IPS-NIHi11 (cell line): ENCODE results near the gene PPP3CA.
"Not testable (repeated sequence)": the region's sequence is repeated elsewhere in the genome, so short reads cannot be mapped to it uniquely, and the experiment has no call there.

ENCODE experiments used
- DNase-seq: peaks from one replicate; pipeline ENCODE4 v3.0.0; 2012; ENCODE audit warnings: mixed read lengths, low spot score

The PPP3CA gene

GRCh38 chr4:101098666-101099400 is 248.5 kb downstream of the PPP3CA start:
- no peak for DNase-seq

DNA sequence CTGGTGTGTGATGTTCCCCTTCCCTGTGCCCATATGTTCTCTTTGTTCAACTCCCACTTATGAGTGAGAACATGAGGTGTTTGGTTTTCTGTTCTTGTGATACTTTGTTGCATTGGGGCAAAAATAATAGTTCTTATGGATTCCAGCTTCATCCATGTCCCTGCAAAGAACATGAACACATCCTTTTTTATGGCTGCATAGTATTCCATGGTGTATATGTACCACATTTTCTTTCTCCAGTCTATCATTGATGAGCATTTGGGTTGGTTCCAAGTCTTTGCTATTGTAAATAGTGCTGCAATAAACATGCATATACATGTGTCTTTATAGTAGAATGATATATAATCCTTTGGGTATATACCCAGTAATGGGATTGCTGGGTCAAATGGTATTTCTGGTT is 254.7 kb downstream of the PPP3CA start:
- not testable (repeated sequence) for DNase-seq

DNA sequence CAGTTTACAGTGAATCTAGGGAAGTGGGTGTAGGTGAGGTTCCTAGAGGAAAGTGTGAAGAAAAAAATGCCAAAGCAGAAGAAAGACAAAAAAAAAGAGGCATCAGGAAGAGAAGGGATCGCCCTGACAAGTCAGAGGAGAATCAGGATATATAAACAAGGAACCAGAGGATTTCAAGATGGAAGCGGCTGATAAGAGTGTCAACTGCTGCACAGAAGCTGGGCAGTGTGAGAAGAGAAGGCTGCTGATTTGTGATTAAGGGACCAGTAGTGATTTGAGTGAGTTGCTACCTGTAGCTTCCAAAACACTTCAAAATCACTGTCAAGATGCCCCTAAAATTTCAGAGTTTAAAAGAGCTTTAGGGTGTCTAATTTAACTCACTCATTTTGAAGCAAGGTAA is 258.2 kb downstream of the PPP3CA start:
- DNase-seq: no peak

DNA sequence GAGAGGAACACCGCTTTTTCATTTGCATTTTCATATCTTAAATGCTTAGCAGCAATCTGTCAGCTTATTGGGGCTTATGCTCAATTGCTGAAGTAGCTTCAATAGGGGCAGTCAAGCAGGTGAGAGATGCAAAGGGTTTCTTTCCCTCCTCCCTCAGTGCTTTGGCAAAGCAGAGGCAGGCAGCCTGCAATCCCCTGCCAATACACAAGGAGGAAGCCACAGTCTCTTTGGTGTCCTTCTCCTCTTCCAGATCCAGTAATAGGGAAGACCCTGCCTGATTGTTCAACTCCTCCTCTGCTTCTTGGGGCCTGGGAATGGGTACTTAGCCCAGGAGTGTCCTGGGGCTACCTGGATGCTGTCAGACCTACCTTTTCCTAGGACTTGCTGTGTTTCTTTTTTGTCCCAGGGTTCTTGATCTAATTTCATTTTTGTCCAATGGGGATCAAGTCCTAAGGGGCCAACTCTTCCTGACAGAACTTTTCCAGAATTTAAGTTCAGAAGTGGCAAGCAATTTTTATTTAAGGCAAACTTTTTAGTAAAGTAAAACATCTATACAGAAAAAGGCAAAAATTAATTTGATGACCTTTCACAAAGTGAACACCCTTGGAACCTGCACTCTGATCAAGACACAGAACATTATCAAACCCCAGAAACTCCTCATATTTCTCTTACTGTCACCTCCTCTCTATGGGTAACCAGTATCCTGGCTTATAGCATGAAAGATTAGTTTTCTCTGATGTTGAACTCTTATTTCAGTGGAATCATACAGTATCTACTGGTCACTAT is 260.3 kb downstream of the PPP3CA start:
- DNase-seq: peak; percentile 35

DNA sequence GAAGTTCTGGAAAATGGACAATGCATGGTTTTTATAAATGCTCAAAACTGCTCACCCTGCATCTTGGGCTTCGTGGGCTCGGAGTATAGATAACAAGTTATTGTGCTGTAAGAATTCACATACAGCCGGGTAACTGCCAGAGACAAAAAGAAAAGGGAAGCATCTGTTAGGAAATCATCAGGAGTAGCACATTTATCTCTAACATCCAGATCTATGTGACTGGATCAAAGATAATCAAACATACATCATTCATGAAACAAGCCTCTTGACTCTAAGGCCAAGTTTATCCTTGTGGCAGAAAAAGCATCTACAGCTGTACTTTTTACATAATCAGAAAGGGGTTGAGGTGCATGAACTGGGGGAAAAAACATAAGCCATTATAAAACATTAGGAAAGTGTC is 264.2 kb downstream of the PPP3CA start:
- no peak for DNase-seq

DNA sequence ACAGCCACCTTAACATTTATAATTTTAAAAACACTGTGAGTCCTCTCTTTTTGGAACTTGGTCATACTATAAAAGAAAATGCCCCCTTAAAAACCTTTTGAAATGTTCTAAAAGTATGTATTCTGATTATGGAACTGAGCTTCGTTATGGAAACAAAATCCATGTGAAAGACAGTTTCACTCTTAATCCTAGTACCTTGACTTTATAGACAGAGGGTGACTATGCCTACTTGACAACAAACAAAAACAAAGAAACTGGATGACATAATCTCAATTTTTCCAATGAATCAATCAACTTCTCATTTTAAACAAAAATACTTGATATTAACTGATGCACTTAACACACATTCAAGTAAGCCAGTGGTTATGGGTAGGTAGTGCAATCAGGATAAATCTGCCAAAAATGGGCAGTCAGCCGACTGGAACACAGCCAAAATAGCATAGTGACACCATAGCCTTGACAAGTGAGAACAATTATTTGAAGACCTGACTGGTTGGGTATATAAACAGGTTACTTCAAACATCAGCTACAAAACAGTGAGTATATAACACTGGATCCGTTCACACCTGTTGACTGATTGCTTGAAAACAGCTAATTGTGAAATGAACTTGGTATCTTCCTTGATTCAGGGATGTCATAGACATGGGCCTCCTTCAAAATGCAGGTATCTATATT is 265.5 kb downstream of the PPP3CA start:
- DNase-seq: no peak

GRCh38 chr4:101081166-101081565 is 266.2 kb downstream of the PPP3CA start:
- no peak for DNase-seq

GRCh38 chr4:101078950-101079349 is 268.4 kb downstream of the PPP3CA start:
- no peak for DNase-seq

DNA sequence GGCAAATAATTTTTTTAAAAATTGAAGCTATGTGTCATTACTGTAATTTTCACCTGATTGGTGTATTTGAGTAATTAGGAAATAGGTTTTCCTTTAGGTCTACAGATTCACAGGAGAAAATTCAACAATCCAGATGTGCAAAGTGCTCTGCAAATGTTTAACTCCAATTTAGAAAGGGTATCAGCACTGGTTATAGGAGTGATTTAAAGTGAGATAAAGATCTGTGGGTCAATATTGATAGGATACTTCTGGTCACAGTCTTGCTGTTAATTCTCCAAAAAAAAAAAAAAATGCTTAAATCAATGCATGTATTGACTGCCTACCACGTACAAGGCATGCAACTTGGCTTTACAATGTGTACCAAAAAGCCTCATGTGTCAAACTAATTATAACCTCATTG is 271.3 kb downstream of the PPP3CA start:
- no peak for DNase-seq

DNA sequence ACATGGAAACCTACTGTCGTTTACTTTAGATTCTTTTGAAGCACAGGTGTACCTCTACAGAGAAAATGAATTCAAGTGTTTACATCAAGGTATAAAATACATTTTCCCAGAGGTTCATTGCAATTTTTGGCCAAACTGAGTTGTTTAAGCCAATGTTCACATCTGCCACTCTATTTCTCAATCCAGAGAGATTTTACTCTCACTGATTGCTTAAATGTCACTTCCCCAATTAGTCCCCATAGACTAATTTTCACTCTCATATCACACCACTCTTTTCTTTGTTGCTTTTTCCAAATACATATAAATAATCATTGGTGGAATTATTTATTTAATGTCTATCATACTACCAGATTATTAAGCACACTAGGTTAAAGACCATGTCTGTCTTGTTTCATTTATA is 271.8 kb downstream of the PPP3CA start:
- no peak for DNase-seq

DNA sequence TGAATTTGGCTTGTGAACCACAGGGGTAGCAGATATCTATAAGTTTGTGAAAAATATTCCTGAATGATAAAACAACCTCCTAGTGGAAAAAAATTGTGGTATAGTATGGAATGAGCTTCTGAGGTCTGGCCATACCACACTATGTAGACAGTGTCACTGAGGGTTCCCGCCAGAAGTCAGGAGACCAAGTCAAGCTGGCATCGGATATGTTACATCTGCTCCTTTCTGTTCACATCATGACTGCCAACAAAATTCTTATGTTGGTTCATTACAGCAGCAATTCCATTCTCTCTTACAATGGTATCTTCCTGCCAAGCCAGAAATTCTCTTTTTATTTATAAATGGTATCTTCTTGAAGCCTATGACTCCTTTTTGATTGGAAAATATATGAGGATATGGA is 273.0 kb downstream of the PPP3CA start:
- DNase-seq: no peak

DNA sequence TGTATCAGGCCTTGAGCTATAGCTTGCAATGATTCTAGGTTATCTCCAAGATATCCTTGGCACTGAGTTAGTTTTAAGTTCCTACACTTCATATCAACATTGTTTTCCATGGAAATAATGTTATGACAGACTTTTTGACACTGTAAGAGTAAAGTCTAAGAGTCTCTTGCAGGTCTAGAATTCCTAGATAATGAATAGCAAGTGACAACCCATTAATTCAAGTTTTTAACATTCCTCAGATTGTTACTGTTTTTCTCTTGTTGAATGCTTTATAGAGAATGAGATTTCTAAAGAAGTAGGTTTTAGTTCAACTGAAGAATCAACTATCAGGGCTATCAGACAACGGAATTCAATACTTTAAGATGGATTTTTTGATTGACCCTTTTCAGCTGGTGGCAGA is 276.1 kb downstream of the PPP3CA start:
- DNase-seq: no peak

GRCh38 chr4:101068115-101068514 is 279.2 kb downstream of the PPP3CA start:
- no peak for DNase-seq

DNA sequence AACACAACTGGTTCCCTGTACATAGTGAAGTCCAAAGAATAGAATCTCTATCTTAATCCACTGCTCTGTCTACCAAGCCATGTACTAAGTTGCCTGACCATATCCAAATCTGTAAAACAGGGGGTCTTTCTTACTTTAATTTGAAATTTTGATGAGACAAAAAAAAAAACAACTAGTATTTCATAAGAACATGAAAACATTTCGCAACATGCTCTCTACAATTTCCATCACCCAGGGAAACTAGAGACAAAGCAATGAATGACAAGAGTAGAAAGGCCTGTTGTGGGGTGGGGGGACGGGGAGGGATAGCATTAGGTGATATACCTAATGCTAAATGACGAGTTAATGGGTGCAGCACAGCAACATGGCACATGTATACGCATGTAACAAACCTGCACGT is 279.9 kb downstream of the PPP3CA start:
- no peak for DNase-seq

- no peak for DNase-seq
Measured at GRCh38 chr4:101066626-101067170, 280.6 kb downstream of the PPP3CA start.

GRCh38 chr4:101065935-101066485 is 281.3 kb downstream of the PPP3CA start:
- DNase-seq: no peak

- DNase-seq: no peak
Measured at GRCh38 chr4:101065346-101065745, 282.0 kb downstream of the PPP3CA start.

DNA sequence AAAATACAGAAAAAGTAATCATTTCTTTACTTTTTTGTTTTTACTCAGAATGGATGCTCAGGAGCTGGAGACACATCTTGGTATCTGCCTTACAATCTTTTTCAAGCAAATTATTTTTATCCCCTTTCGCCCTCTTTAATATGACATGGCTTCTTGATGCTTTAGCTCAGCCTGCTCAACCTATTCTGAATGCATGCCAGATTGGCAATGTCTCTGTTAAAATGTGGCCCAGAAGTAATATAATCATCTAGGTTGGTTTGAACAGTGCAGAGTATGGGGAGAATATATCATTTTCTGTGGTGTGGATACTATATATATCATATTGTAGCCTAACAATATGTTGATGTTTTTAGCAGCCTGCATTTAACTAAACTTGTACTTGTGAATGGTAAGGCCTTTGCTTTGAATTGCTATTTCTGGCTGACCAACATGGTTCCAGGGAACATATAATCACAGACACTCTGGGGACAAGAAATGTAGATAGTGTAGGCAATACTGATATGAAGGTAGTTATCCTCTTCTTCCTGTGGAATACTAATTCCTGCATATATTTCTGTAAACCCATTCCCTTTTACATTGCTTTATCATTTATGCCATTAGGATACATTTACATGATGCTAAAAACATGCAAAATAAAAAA is 282.7 kb downstream of the PPP3CA start:
- DNase-seq: no peak

DNA sequence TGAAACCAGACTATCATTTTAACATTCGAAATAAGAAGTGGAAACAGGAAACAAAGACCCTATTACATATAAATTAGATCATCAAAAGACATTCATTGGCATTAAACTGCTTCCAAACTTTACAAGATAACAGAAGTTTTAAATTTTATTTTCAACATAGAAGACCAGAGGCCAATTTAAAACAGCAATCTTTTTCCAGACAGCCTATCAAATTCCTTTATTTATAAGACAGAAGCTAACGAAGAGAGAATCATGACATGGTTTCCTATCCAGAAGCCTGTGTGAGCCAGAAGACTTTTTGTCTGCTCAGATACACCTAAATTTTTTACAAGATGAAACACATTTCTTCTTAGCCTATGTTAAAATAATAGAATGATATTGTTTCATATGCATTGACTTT is 291.9 kb downstream of the PPP3CA start:
- no peak for DNase-seq

DNA sequence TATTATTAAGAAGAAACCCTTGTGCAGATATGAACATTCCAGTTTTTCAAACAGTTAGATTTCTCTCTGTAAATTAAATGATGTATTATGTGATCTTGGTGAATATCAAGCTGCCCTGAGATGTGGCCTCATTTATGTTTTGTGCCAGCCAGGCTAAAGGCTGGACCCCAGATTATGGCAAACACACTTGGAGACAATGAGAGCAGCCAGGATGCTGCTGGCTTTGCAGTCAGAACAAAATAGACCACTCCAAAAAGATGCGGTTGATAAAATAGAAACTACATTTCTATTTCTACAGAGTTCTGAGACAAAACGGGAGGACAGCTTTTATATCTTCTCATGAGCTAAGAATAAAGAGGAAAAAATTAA is 296.5 kb downstream of the PPP3CA start:
- no peak for DNase-seq

- no peak for DNase-seq
Measured at GRCh38 chr4:101050088-101050836, 297.1 kb downstream of the PPP3CA start.
